T-helper 2 cell (primary cell): Measurements from ENCODE around the gene PRKN.
"Not testable (repeated sequence)": the region's sequence is repeated elsewhere in the genome, so short reads cannot be mapped to it uniquely, and the experiment has no call there.

Experiments used
- DNase-seq, 5 experiments: peaks; one replicate each; pipeline versions ENCODE4 v3.0.0 to v3.0.0-alpha.2; 2012 to 2022

Gene PRKN

GRCh38 chr6:161360520-161360919 is 1367.0 kb downstream of the PRKN start:
- DNase-seq = no peak

- no peak for DNase-seq
These were observed 1368.0 kb downstream of the PRKN start for GRCh38 chr6:161359618-161359945.

- DNase-seq = no peak
These were observed 1371.3 kb downstream of the PRKN start for GRCh38 chr6:161356167-161356854.

GRCh38 chr6:161355696-161356095 is 1371.9 kb downstream of the PRKN start:
- no peak for DNase-seq

- DNase-seq = no peak
These were observed 1372.6 kb downstream of the PRKN start for GRCh38 chr6:161354956-161355355.

- DNase-seq = no peak
These were observed 1373.2 kb downstream of the PRKN start for GRCh38 chr6:161354276-161354840.

- no peak for DNase-seq
These were observed 1374.4 kb downstream of the PRKN start for GRCh38 chr6:161353208-161353613.

- DNase-seq = no peak
These were observed 1375.7 kb downstream of the PRKN start for GRCh38 chr6:161351858-161352257.

GRCh38 chr6:161349886-161350285 is 1377.7 kb downstream of the PRKN start:
- DNase-seq = no peak

- DNase-seq = no peak
These were observed 1379.0 kb downstream of the PRKN start for GRCh38 chr6:161348628-161348994.

- DNase-seq = no peak
These were observed 1379.5 kb downstream of the PRKN start for GRCh38 chr6:161347988-161348627.

- no peak for DNase-seq
These were observed 1380.4 kb downstream of the PRKN start for GRCh38 chr6:161347125-161347524.

- DNase-seq = no peak
These were observed 1380.8 kb downstream of the PRKN start for GRCh38 chr6:161346717-161347116.

- DNase-seq = no peak
These were observed 1382.9 kb downstream of the PRKN start for GRCh38 chr6:161344626-161345025.

GRCh38 chr6:161342039-161342438 is 1385.5 kb downstream of the PRKN start:
- no peak for DNase-seq

- DNase-seq = no peak
These were observed 1385.9 kb downstream of the PRKN start for GRCh38 chr6:161341638-161342037.

- DNase-seq = no peak
These were observed 1389.6 kb downstream of the PRKN start for GRCh38 chr6:161338015-161338414.

GRCh38 chr6:161336479-161336878 is 1391.1 kb downstream of the PRKN start:
- DNase-seq = no peak

- DNase-seq = no peak
These were observed 1394.2 kb downstream of the PRKN start for GRCh38 chr6:161333410-161333809.

GRCh38 chr6:161331402-161332081 is 1396.0 kb downstream of the PRKN start:
- DNase-seq = not testable (repeated sequence)

GRCh38 chr6:161327360-161327953 is 1400.1 kb downstream of the PRKN start:
- no peak for DNase-seq

GRCh38 chr6:161319231-161319630 is 1408.3 kb downstream of the PRKN start:
- no peak for DNase-seq

- no peak for DNase-seq
These were observed 1409.1 kb downstream of the PRKN start for GRCh38 chr6:161318456-161318855.
